Right atrium auricular region (tissue), 2 donors: Measurements from ENCODE around the gene SURF1. TPM values are rescaled to one million over a fixed set of nuclear protein-coding genes. Genes with fewer than 3 reads are reported as not detected.
"Not testable (repeated sequence)": the region's sequence is repeated elsewhere in the genome, so short reads cannot be mapped to it uniquely, and the experiment has no call there.

Source experiments
- DNase-seq: peaks from one replicate; pipeline ENCODE4 v3.0.0-alpha.2; 2019; ENCODE audit warnings: low spot score
- H3K27ac ChIP-seq, 2 donors: fragments of 200-600 bp; sonication (generic); 1 replicate in 1 of 2; 2 replicates in 1 of 2; pipeline ENCODE4 v1.5.1; 2016 to 2019
- H3K27me3 ChIP-seq, 2 donors: fragments of 200-600 bp; sonication (generic); one replicate each; pipeline versions ENCODE4 v1.5.1 to v1.6.0; 2017 to 2019
- H3K36me3 ChIP-seq: fragments of 200-600 bp; sonication (generic); one replicate; pipeline ENCODE4 v1.5.1; 2016
- H3K4me1 ChIP-seq, 2 donors: fragments of 200-600 bp; sonication (generic); one replicate each; pipeline versions ENCODE4 v1.5.1 to v1.6.0; 2017 to 2019
- H3K4me3 ChIP-seq, 2 donors: fragments of 200-600 bp; sonication (generic); 1 replicate in 1 of 2; 2 replicates in 1 of 2; pipeline ENCODE4 v1.5.1; 2017 to 2019; ENCODE audit warnings: mild to moderate bottlenecking in 1 of 2, moderate library complexity in 1 of 2
- H3K9me3 ChIP-seq, 2 donors: fragments of 200-600 bp; sonication (generic); one replicate each; pipeline ENCODE4 v1.5.1; 2019
- total RNA-seq, 2 donors: library from RNA; depleted of rRNA; stranded (reverse); fragments of >200 nt; gene quantifications; one replicate each; pipeline ENCODE4 v1.1.0, GENCODE V29; 2016
- TF ChIP-seq, protein P1 (sequence below), 2 donors: fragments of 200-600 bp; sonication (generic); IDR thresholded peaks; one replicate each; pipeline ENCODE4 v1.5.1; 2019; ENCODE audit warnings: antibody characterized with exemption in 2 of 2

SURF1 gene
- total RNA-seq, 2 donors from 2014 or later, result 41.5 to 58.6 TPM

DNA sequence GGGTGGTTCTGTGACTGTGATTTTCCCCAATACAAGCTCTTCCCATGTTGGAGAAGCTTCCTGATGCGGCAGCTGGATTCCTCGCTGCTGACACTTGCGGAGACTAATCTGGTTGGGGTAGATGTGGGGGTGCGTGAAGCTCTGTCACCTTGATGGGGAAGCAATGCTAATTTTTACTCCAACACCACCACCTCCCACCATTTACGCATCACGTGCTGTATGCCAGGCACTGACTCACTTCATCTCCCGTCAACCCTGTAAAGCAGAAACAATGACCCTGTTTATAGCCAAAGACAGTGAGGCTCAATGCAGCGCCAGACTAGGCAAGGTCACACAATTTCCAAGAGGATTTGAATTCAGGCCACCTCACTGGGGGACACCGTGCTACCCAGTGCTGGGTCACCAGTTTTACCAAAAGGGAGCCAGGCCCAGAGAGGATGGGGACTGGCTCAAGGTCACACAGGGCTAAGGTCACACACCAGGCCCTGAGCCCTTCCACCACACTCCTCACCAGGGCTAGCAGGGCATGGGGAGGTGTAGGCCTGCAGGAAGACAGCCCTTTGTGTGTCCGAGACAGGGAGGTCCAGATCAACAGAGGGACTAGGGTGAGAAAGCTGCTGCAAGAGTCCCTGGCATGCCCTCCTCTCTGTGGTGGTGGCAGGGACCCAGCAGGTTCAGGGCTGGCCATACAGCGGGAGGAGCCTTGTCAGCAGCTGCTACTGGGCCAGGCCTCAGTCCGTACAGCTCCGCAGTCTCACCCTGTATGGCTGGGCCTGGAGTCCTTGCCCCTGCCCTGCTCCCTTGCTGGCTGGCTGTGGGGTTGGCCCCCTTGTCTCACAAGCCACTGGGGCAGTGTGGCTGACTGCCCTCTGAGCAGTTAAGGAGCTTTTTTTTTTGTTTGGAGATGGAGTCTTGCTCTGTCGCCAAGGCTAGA lies 23.1 kb upstream of the SURF1 start:
- no peak for DNase-seq
- Histone ChIP-seq H3K27me3 (no peaks in the 10 kb centered on the region), H3K9me3 (no peaks in the 10 kb centered on the region), H3K27ac (no peak overlapping the region), H3K4me1 (peaks cover 0 to 12% of the 10 kb centered on the region in 2 donors), H3K4me3 (no peak overlapping the region), H3K36me3 (no peaks in the 10 kb centered on the region)
- TF ChIP-seq, protein P1, sequence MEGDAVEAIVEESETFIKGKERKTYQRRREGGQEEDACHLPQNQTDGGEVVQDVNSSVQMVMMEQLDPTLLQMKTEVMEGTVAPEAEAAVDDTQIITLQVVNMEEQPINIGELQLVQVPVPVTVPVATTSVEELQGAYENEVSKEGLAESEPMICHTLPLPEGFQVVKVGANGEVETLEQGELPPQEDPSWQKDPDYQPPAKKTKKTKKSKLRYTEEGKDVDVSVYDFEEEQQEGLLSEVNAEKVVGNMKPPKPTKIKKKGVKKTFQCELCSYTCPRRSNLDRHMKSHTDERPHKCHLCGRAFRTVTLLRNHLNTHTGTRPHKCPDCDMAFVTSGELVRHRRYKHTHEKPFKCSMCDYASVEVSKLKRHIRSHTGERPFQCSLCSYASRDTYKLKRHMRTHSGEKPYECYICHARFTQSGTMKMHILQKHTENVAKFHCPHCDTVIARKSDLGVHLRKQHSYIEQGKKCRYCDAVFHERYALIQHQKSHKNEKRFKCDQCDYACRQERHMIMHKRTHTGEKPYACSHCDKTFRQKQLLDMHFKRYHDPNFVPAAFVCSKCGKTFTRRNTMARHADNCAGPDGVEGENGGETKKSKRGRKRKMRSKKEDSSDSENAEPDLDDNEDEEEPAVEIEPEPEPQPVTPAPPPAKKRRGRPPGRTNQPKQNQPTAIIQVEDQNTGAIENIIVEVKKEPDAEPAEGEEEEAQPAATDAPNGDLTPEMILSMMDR (IDR thresholded peaks at IDR 0.05), result no peak

DNA sequence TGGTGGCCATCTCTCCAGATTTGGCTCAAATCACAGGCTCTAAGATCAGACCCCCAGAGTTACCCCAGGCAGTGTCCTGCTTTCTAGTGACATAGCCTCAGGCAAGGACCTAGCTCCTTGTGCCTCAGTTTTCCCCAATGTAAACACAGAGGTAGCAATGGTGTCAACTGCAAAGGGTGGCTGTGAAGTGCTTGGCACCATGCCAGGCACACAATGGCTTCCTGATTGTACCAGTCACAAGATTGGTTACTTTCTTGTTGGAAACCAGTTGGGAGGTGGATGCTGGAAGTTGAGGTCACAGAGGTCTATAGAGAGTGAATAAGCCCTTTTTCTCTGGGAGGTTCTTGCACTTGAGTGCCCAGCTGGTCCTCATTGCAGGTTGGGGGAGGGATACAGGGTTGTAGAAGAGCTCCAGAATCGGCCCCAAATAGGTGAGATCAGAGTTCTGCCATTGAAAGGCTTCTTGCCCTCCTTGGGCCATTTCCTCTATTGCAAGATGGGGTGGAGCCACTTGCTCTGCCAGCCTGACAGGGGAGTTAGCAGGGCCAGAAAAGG lies 22.2 kb upstream of the SURF1 start:
- Histone ChIP-seq H3K4me1 (peaks cover 0 to 18% of the 10 kb centered on the region in 2 donors), H3K27me3 (no peaks in the 10 kb centered on the region), H3K36me3 (no peaks in the 10 kb centered on the region), H3K9me3 (no peaks in the 10 kb centered on the region), H3K27ac (no peak overlapping the region), H3K4me3 (no peak overlapping the region)
- DNase-seq, result no peak
- TF ChIP-seq, protein P1 (IDR thresholded peaks at IDR 0.05), result no peak

DNA sequence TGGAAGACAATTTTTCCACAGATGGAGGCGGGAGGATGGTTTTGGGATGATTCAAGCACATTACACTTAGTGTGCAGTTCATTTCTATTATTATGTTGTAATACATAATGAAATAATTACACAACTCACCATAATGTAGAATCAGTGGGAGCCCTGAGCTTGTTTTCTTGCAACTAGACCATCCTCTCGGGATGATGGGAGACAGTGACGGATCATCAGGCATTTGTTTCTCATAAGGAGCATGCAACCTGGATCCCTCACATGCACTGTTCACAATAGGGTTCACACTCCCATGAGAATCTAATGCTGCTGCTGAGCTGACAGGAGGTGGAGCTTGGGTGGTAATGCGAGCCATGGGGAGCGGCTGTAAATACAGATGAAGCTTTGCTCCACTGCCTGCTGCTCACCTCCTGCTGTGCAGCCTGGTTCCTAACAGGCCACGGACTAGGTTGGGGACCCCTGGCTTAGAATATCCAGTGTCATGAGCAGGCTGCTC lies 21.5 kb upstream of the SURF1 start:
- H3K9me3 ChIP-seq, result no peaks in the 10 kb centered on the region

DNA sequence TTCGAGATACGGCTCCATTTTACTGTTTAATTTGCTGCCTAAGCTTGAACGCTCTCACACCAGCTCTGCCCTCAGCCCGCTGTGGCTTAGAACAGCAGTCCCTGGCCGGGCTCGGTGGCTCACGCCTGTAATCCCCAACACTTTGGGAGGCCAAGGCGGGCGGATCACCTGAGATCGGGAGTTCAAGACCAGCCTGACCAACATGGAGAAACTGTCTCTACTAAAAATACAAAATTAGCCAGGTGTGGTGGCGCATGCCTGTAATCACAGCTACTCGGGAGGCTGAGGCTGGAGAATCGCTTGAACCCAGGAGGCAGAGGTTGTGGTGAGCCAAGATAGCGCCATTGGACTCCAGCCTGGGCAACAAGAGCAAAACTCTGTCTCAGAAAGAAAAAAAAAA lies 21.0 kb upstream of the SURF1 start:
- not testable (repeated sequence) for H3K27ac ChIP-seq, DNase-seq, H3K27me3 ChIP-seq, H3K9me3 ChIP-seq, H3K4me3 ChIP-seq, H3K36me3 ChIP-seq
- H3K4me1 ChIP-seq, result peaks cover 0 to 30% of the 10 kb centered on the region in 2 donors

More for the DNA sequence above, 21.5 kb upstream of the SURF1 start:
- DNase-seq, result no peak
- no peaks in the 10 kb centered on the region for H3K27me3 ChIP-seq
- peaks cover 6% of the 10 kb centered on the region for H3K36me3 ChIP-seq
- H3K27ac ChIP-seq, result no peak overlapping the region
- TF ChIP-seq, protein P1 (IDR thresholded peaks at IDR 0.05), result no peak
- H3K4me1 ChIP-seq, result peaks cover 0 to 25% of the 10 kb centered on the region in 2 donors
- H3K4me3 ChIP-seq, result no peak overlapping the region

DNA sequence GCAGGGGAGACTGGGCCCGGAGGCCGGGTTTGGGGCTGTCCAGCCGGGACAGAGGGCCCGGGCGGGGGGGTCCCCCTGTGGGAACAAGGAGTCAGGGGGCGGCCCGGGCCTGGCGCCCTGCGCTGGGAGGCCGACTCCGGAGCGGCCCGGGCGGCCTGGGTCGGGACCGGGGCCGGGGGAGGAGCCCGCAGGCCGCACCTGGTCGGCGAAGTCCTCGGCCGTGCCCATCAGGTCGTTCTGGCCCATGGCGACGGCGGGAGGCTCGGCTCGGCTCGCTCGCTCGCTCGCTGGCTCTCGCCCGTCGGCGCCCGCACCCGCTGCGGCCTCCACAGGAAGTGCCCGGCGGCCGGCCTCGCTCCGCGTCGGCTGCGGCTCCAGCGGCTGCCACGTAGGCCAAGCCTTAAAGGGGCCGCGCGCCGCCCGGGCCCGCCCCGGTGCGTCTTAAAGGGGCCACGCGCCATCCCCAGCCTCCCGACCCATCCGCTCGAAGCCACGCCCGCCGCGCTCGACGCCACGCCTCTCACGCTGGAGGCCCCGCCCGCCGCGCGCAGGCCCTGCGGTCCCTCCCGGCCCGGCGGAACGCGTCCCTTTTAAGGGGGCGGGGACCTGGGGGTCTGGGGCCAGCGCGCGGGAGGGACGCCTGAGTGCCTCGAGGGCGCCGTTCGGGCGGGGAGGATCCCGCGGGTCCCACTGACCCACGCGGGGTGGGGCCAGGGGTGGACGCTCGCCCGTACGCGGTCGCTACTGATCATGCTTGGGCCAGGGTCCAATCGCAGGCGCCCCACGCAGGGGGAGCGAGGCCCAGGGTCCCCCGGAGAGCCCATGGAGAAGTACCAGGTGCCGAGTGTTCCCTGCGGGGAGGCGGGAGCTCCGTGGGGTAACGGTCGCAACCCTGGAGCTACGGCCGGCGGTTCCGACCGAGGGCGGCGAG lies 19.7 kb upstream of the SURF1 start, which contains the start of the genes STKLD1 and SURF4:
TSS of gene STKLD1 (plus strand) at position 643 of the 931 bp plus-strand sequence. CDS start at position 751, 108 bp downstream.
TSS of gene SURF4 (minus strand) at position 337 of the 931 bp plus-strand sequence. CDS start at position 246, 91 bp downstream.
- Histone ChIP-seq H3K27ac (peak within 1 kb of the TSS; percentile 92), H3K27me3 (no peaks in the 10 kb centered on the region), H3K4me1 (peaks cover 0 to 43% of the 10 kb centered on the region in 2 donors), H3K36me3 (peaks cover 8% of the 10 kb centered on the region), H3K9me3 (no peaks in the 10 kb centered on the region), H3K4me3 (peak within 1 kb of the TSS; percentile 98 to 99)
- TF ChIP-seq, protein P1 (IDR thresholded peaks at IDR 0.05), result no peak
- DNase-seq, result peak; percentile 93
